Stomach smooth muscle (tissue), 2 donors: ENCODE measurements around the gene COQ10B.

ENCODE experiments used
- H3K27ac ChIP-seq: one replicate; pipeline ENCODE4 v1.7.0; 2013; ENCODE audit warnings: mild to moderate bottlenecking, low read length, inconsistent platforms
- H3K27me3 ChIP-seq, 2 donors: one replicate each; pipeline ENCODE4 v1.7.0; 2013; ENCODE audit warnings: low read length in 2 of 2; ENCODE audit not compliant: insufficient read depth in 2 of 2, control insufficient read depth in 1 of 2
- H3K36me3 ChIP-seq, 2 donors: one replicate each; pipeline ENCODE4 v1.7.0; 2013; ENCODE audit warnings: low read length in 2 of 2; ENCODE audit not compliant: control insufficient read depth in 2 of 2, insufficient read depth in 2 of 2
- H3K4me1 ChIP-seq: one replicate; pipeline ENCODE4 v1.7.0; 2013; ENCODE audit warnings: low read length; ENCODE audit not compliant: control insufficient read depth, insufficient read depth
- H3K4me3 ChIP-seq, 2 donors: one replicate each; pipeline ENCODE4 v1.7.0; 2013; ENCODE audit warnings: low read length in 2 of 2
- H3K9ac ChIP-seq, 2 donors: one replicate each; pipeline ENCODE4 v1.7.0; 2013; ENCODE audit warnings: low read length in 2 of 2, mild to moderate bottlenecking in 1 of 2
- H3K9me3 ChIP-seq, 2 donors: one replicate each; pipeline ENCODE4 v1.7.0; 2013; ENCODE audit warnings: low read length in 2 of 2; ENCODE audit not compliant: control insufficient read depth in 2 of 2
- donor health status: healthy.
- donor health status: Pancreatic carcinoma.

The COQ10B gene

DNA sequence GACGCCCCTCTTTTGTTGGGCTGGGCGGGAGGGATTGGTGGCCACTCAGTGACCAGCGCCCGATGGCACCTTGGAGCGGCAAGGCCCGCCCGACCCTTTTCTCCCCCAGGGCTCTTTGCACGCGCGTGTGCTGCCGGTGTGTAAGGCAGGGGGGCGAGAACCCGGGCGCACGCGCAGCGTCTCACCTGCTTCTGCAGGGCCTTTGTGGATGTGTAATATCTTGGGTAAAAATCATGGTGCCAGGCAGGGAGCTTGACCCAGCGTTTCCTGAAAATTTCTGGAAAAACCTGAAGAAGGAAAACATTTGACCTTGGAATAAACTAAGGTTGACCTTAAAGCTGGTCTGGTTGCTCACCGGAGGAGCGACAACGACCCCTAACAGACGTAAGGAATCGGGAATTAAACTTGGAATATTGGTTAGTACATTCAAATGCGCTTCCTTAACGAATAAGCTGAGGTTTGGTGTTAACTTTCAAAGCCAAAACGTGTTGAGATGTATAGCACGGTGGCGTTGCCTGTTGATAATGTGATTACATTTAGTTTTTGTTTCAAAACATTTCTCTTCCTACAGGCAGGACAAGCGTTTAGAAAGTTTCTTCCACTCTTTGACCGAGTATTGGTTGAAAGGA lies 47.3 kb downstream of the COQ10B start:
- H3K36me3 ChIP-seq = peaks cover 17 to 26% of the 10 kb centered on the region in 2 donors
- no peaks in the 10 kb centered on the region for H3K9me3 ChIP-seq
- peak overlapping the region; percentile 86 to 91 for H3K9ac ChIP-seq
- H3K27me3 ChIP-seq = no peaks in the 10 kb centered on the region
- H3K4me3 ChIP-seq = peak overlapping the region; percentile 88 to 94
- peaks cover 19% of the 10 kb centered on the region for H3K4me1 ChIP-seq
- peak overlapping the region; percentile 87 for H3K27ac ChIP-seq

DNA sequence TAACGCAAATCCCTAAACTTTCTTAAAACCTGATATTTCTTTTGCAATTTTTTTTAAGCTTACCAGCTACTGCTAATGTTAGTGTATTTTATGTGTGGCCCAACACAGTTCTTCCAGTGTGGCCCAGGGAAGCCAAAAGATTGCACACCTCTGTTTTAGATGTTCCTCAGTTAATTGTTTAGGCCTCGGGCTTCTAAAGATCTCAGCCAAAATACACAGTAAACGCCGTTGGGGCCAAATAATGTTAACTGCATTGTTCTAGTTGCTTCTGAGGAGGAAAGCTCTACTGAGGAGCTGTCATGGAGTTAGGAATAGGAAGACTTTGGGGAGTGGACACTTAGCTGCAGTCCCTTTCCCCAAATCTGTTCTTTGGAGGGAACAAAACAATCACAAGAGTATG lies 48.8 kb downstream of the COQ10B start:
- Histone ChIP-seq H3K36me3 (peaks cover 6 to 11% of the 10 kb centered on the region in 2 donors), H3K4me1 (peaks cover 19% of the 10 kb centered on the region), H3K27me3 (no peaks in the 10 kb centered on the region), H3K9me3 (no peaks in the 10 kb centered on the region), H3K4me3 (peak overlapping the region in 1 of 2 donors; percentile 44), H3K9ac (no peak overlapping the region), H3K27ac (no peak overlapping the region)

DNA sequence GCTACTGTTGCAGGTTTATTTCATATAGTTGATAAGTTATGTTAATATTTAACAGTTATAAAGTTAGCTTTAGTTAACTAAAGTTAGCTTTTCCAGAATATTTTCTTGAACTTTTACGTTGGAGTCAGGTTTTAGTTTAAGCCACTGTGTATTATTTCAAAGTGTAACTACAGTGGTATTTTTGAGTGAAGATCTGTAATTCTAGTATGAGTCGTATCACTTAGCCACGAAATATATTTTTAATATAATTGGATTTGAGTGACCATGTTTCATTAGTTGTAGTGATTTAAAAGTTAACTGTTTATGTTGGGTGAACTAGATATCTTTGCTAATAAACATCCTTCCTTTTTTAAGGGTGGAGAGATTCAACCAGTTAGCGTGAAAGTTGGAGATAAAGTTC lies 49.3 kb downstream of the COQ10B start:
- Histone ChIP-seq H3K4me3 (no peak overlapping the region), H3K27ac (no peak overlapping the region), H3K27me3 (no peaks in the 10 kb centered on the region), H3K4me1 (peaks cover 19% of the 10 kb centered on the region), H3K9ac (no peak overlapping the region), H3K36me3 (peaks cover 6 to 11% of the 10 kb centered on the region in 2 donors), H3K9me3 (no peaks in the 10 kb centered on the region)

DNA sequence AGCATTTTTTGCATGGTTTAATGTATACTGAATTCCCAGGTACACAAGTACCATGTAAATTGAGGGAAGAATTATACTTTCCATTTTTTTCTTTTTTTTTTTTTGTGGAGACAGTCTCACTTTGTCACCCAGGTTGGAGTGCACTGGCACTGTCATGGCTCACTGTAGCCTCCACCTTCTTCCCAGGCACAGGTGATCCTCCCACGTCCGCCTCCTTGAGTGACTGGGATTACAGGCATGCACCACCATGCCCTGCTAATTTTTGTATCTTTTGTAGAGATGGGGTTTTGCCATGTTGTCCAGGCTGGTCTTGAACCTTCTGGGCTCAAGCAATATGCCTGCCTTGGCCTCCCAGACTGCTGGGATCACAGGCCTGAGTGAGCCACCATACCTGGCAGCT lies 50.6 kb downstream of the COQ10B start:
- no peaks in the 10 kb centered on the region for H3K27me3 ChIP-seq
- H3K4me1 ChIP-seq = peaks cover 9% of the 10 kb centered on the region
- H3K4me3 ChIP-seq = no peak overlapping the region
- no peak overlapping the region for H3K27ac ChIP-seq
- no peak overlapping the region for H3K9ac ChIP-seq
- H3K9me3 ChIP-seq = no peaks in the 10 kb centered on the region
- peaks cover 6 to 11% of the 10 kb centered on the region in 2 donors for H3K36me3 ChIP-seq

DNA sequence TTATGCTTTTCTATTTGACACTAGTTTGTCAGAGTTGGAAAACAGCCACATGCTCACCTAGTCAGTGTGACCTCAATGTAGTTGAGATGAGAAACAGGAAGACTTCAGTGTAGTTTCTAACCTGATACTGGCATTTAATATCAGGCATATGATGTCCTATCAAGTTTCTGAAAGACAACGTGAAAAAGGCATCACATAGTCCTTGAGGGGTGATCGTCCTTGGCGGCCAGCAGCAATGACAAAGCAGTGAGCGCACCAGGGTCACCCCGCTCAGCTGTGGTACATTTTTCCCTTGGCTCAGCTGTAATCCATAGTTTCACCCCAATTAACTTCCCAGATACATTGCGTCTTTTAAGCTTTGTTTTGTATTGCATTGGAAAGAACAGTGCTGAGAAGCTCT lies 51.2 kb downstream of the COQ10B start:
- Histone ChIP-seq H3K27ac (no peak overlapping the region), H3K4me1 (peaks cover 9% of the 10 kb centered on the region), H3K4me3 (no peak overlapping the region), H3K36me3 (peaks cover 6 to 11% of the 10 kb centered on the region in 2 donors), H3K27me3 (no peaks in the 10 kb centered on the region), H3K9me3 (no peaks in the 10 kb centered on the region), H3K9ac (no peak overlapping the region)

DNA sequence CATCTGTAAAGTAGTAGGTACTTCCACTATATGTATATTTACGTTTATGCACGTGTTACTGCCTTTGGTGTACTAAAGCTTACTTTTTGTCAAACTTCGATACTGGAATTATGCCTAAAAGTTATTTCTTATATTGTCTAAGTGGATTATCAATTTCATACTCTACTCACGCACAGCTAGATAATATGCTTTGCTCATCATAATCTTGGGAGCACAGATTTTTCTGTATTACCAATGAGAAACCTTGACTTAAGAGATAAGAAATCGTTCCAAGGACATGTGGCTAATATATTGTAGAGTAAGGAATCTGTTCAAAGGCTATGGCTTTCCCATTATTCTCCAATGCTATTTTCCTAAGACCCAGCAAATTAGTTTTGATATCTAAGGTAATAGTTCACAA lies 53.3 kb downstream of the COQ10B start:
- H3K9me3 ChIP-seq = no peaks in the 10 kb centered on the region
- H3K4me3 ChIP-seq = no peak overlapping the region
- no peak overlapping the region for H3K27ac ChIP-seq
- peaks cover 8% of the 10 kb centered on the region for H3K4me1 ChIP-seq
- no peaks in the 10 kb centered on the region for H3K27me3 ChIP-seq
- peaks cover 6 to 11% of the 10 kb centered on the region in 2 donors for H3K36me3 ChIP-seq
- H3K9ac ChIP-seq = no peak overlapping the region

DNA sequence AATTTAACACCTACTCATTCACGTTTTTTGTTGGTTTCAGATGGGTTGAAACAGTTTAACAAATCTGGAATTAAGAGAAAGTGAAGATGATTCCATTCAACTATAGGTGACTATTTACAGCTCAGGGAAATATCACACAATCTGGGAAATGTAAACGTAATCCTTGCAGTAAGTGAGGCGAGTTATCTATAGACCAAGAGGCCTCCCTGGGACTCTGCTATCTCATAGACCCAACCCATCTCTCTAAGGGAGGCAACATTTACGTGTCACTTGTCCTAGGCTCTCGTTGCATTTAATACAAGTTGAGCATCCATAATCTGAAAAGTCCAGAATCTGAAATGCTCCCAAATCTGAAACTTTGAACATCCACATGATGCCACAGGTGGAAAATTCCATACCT lies 60.6 kb downstream of the COQ10B start:
- H3K9me3 ChIP-seq = no peaks in the 10 kb centered on the region
- no peak overlapping the region for H3K27ac ChIP-seq
- H3K4me3 ChIP-seq = no peak overlapping the region
- peaks cover 5% of the 10 kb centered on the region for H3K4me1 ChIP-seq
- H3K36me3 ChIP-seq = no peaks in the 10 kb centered on the region
- no peaks in the 10 kb centered on the region for H3K27me3 ChIP-seq
- H3K9ac ChIP-seq = no peak overlapping the region

DNA sequence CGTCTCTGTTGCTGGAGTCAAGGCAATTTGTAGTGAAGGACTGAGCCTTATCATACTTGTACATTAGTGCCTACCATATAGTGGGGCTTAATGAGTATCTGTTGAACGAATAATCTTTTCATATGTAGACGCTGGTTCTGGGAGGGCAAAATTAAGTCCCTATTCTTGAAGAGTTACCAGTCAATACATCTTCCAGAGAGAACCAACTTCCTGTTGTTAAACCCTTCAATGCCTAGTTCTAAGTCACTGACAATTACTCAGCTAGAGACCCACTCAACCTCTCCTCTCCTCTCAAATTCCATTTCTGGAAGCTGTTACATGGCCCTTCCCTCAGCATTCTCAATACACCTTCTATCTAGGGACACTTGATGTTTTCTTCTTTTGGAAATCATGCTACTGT lies 61.4 kb downstream of the COQ10B start:
- Histone ChIP-seq H3K9ac (peak overlapping the region; percentile 95), H3K4me3 (peak overlapping the region in 1 of 2 donors; percentile 91), H3K27ac (peak overlapping the region; percentile 93), H3K9me3 (no peaks in the 10 kb centered on the region), H3K36me3 (no peaks in the 10 kb centered on the region), H3K27me3 (no peaks in the 10 kb centered on the region), H3K4me1 (peaks cover 5% of the 10 kb centered on the region)

DNA sequence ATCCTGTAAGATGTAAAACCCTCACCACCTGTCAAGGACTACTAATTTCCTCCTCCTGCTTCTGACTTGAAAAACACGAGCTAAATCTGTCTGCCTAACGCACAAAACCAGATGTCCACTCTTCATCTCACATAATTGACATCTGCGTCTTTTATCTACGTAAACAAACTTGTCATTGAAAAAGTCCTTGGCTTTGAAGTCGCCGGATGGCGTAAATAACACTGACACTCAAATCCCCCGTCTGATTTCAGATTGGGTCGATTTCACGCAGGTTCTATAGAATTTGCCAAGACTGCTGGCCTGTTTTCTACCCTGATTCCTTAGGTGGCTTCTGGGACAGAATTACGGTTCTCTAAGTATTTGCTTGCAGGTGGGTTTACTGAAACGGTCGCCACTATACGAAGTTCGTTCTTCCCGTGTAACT lies 62.0 kb downstream of the COQ10B start:
- Histone ChIP-seq H3K27ac (peak overlapping the region; percentile 93), H3K4me1 (peaks cover 5% of the 10 kb centered on the region), H3K36me3 (no peaks in the 10 kb centered on the region), H3K27me3 (no peaks in the 10 kb centered on the region), H3K4me3 (peak overlapping the region; percentile 91 to 98), H3K9ac (peak overlapping the region; percentile 95), H3K9me3 (no peaks in the 10 kb centered on the region)

DNA sequence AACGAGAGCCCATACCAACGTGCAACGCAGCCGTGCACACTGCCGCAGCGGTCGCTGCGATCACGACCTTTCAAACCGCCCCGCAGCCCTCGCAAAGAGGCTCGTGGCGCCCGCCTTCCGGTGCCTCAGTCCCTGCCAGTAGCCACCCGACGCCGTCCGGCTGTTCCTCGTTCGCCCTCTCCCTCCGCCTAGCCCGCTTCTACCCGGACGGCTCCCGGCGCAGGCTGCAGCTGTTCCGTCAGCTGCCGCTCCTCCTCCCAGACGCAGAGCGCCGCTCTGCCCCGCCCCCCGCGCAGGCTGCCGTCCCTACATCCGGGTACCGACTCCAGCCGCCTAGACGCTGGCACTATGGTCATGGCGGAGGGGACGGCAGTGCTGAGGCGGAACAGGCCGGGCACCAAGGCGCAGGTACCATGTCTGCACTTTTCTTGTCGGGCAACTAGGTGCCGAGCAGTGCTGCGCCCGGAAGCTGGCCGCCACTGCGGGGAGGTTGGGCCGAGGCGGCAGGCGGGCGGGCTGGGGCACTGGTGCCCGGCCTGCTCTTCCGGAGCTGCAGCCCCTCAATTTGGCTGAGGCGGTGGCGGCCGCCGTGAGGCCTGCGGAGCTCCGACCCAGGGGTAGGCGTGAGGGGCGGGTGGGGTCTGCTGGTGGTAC lies 62.5 kb downstream of the COQ10B start, which contains the start of gene MOB4:
MOB4 (plus strand) TSS at position 328 of the 654 bp plus-strand sequence; CDS start at position 349, 21 bp downstream.
- no peaks in the 10 kb centered on the region for H3K36me3 ChIP-seq
- no peaks in the 10 kb centered on the region for H3K9me3 ChIP-seq
- H3K4me1 ChIP-seq = peaks cover 5% of the 10 kb centered on the region
- peak within 1 kb of the TSS; percentile 93 for H3K27ac ChIP-seq
- H3K4me3 ChIP-seq = peak within 1 kb of the TSS; percentile 91 to 98
- peak within 1 kb of the TSS; percentile 95 for H3K9ac ChIP-seq
- no peaks in the 10 kb centered on the region for H3K27me3 ChIP-seq

DNA sequence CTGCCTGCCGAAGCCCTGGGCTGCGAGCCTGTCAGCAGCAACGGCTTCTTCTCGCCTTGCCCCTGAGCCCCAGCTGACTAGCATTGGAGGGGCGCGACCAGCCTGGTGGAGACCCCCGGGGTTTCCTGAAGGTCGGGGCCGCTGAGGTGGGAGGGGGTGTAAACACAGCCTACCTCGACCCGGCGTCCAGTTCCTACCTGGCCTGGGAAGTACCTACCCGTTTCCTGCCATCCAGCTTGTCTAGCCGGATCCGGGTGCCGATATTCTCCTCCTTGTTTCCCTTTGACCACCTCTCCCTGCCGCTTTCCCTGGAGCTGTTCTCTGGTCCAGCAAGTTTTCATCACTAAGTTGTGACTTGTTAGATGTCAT lies 63.0 kb downstream of the COQ10B start:
- Histone ChIP-seq H3K9ac (peak overlapping the region; percentile 95), H3K27ac (peak overlapping the region; percentile 93), H3K27me3 (no peaks in the 10 kb centered on the region)

More for the DNA sequence above, 63.0 kb downstream of the COQ10B start:
- Histone ChIP-seq H3K9me3 (no peaks in the 10 kb centered on the region), H3K4me1 (peaks cover 5% of the 10 kb centered on the region), H3K4me3 (peak overlapping the region; percentile 91 to 98), H3K36me3 (no peaks in the 10 kb centered on the region)
